Lung (tissue), 12 donors: ENCODE data around the gene NSD1. TPM values are rescaled to one million over a fixed set of nuclear protein-coding genes. Genes with fewer than 3 reads are reported as not detected.

Source experiments
- ATAC-seq: fragments of 200-7000 bp; cut with Tn5 transposase; one replicate; pipeline ENCODE4 v1.9.1; 2020; ENCODE audit warnings: moderate number of reproducible peaks; ENCODE audit not compliant: insufficient read depth, low FRiP score
- DNase-seq, 3 donors: peaks; one replicate each; pipeline ENCODE4 v3.0.0-alpha.2; 2013 to 2017
- H3K27ac ChIP-seq, 2 donors: one replicate each; pipeline ENCODE4 v1.5.1; 2013; ENCODE audit warnings: mild to moderate bottlenecking in 2 of 2, moderate library complexity in 2 of 2, control low read depth in 1 of 2, inconsistent platforms in 1 of 2, low read depth in 1 of 2, low read length in 1 of 2
- H3K27me3 ChIP-seq, 3 donors: one replicate each; pipeline ENCODE4 v1.5.1; 2013; ENCODE audit warnings: low read length in 2 of 3; ENCODE audit not compliant: control insufficient read depth in 3 of 3, insufficient read depth in 3 of 3
- H3K36me3 ChIP-seq, 4 donors: one replicate each; pipeline ENCODE4 v1.5.1; 2013; ENCODE audit warnings: low read length in 4 of 4, mild to moderate bottlenecking in 1 of 4, moderate library complexity in 1 of 4; ENCODE audit not compliant: control insufficient read depth in 4 of 4, insufficient read depth in 4 of 4
- H3K4me1 ChIP-seq, 5 donors: one replicate each; pipeline ENCODE4 v1.5.1; 2013; ENCODE audit warnings: low read length in 5 of 5, mild to moderate bottlenecking in 2 of 5, moderate library complexity in 1 of 5; ENCODE audit not compliant: control insufficient read depth in 5 of 5, insufficient read depth in 5 of 5
- H3K4me3 ChIP-seq: one replicate; pipeline ENCODE4 v1.5.1; 2013; ENCODE audit warnings: mild to moderate bottlenecking, control low read depth, moderate library complexity
- H3K9ac ChIP-seq, 2 donors: one replicate each; pipeline ENCODE4 v1.5.1; 2013; ENCODE audit warnings: low read length in 2 of 2, control low read depth in 1 of 2; ENCODE audit not compliant: insufficient read depth in 1 of 2
- H3K9me3 ChIP-seq, 4 donors: one replicate each; pipeline ENCODE4 v1.5.1; 2013; ENCODE audit warnings: low read length in 3 of 4, mild to moderate bottlenecking in 1 of 4, moderate library complexity in 1 of 4; ENCODE audit not compliant: control insufficient read depth in 4 of 4, insufficient read depth in 3 of 4
- WGBS, 2 donors: extraction: QIAGEN DNeasy Blood & Tissue Kit; methylation state at CpG; one replicate each; pipeline ENCODE4 v1.1.7; 2013; 5-methylcytosine and 5-hydroxymethylcytosine counted together
- polyA plus RNA-seq, 2 donors: library from polyadenylated mRNA; stranded (reverse); fragments of 200-250 nt; gene quantifications; one replicate each; pipeline ENCODE4 v1.2.1, GENCODE V29; 2013
- total RNA-seq, 2 donors: library from RNA; depleted of rRNA in 1 of 2; stranded (reverse); fragments of >200 nt in 1 of 2; gene quantifications; one replicate each; pipeline ENCODE4 v1.2.1, GENCODE V29; 2014 to 2021
- TF ChIP-seq, protein P1 (sequence below): IDR thresholded peaks from 2 replicates; pipeline ENCODE4 v1.5.1; 2012; ENCODE audit warnings: mild to moderate bottlenecking; ENCODE audit errors: control extremely low read depth, extremely low read depth
- donor health status: control.
- donor health status: control.
- donor health status: Bipolar disorder and iron deficiency.
- donor health status: healthy.
- donor health status: DM: yes; HTN: yes; CAD: no.

NSD1 gene
- total and polyA plus RNA-seq, 4 donors, result 8.0 to 81.7 (median 43.2) TPM

- H3K4me1 ChIP-seq, result peaks cover 0 to 10% (median 3%) of the 10 kb centered on the region in 5 donors
- peaks cover 0 to 13% (median 3%) of the 10 kb centered on the region in 4 donors for H3K36me3 ChIP-seq
- no peaks in the 10 kb centered on the region for H3K9me3 ChIP-seq
- DNase-seq, result no peak
- H3K9ac ChIP-seq, result no peak overlapping the region
- no peak for ATAC-seq
- 79 to 91% methylated on average over 3 of the region's 3 CpGs for WGBS, 2 donors
- TF ChIP-seq, protein P1, sequence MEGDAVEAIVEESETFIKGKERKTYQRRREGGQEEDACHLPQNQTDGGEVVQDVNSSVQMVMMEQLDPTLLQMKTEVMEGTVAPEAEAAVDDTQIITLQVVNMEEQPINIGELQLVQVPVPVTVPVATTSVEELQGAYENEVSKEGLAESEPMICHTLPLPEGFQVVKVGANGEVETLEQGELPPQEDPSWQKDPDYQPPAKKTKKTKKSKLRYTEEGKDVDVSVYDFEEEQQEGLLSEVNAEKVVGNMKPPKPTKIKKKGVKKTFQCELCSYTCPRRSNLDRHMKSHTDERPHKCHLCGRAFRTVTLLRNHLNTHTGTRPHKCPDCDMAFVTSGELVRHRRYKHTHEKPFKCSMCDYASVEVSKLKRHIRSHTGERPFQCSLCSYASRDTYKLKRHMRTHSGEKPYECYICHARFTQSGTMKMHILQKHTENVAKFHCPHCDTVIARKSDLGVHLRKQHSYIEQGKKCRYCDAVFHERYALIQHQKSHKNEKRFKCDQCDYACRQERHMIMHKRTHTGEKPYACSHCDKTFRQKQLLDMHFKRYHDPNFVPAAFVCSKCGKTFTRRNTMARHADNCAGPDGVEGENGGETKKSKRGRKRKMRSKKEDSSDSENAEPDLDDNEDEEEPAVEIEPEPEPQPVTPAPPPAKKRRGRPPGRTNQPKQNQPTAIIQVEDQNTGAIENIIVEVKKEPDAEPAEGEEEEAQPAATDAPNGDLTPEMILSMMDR, result no peak
- no peak overlapping the region for H3K27ac ChIP-seq
- H3K27me3 ChIP-seq, result no peaks in the 10 kb centered on the region
- H3K4me3 ChIP-seq, result no peak overlapping the region
These were observed 49.6 kb downstream of the NSD1 start for GRCh38 chr5:177183142-177183541.

DNA sequence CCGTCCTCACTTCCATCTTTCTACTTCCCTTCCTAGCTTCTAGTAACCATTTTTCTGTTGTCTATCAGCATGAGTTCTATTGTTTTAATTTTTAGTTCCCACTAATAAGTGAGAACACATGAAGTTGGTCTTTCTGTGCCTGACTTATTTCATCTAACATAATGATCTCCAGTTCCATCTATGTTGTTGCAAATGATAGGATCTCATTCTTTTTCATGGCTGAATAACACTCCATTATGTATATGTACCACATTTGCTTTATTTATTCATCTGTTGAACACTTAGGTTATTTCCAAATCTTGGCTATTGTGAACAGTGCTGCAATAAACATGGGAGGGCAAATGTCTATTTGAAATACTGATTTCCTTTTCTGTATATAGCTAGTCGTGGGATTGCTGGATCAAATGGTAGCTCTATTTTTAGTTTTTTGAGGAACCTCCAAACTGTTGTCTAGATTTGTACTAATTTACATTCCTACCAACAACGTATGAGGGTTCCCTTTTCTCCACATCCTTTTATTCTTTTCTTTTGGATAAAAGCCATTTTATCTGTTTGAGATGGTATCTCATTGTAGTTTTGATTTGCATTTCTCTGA lies 50.3 kb downstream of the NSD1 start:
- Histone ChIP-seq H3K9me3 (no peaks in the 10 kb centered on the region), H3K36me3 (peaks cover 0 to 13% (median 3%) of the 10 kb centered on the region in 4 donors), H3K4me3 (no peak overlapping the region), H3K4me1 (peaks cover 0 to 8% (median 3%) of the 10 kb centered on the region in 5 donors), H3K27me3 (no peaks in the 10 kb centered on the region), H3K9ac (no peak overlapping the region), H3K27ac (no peak overlapping the region)
- TF ChIP-seq, protein P1, result no peak
- DNase-seq, result no peak
- ATAC-seq, result no peak
- 36 to 52% methylated on average over 3 of the region's 3 CpGs for WGBS, 2 donors

GRCh38 chr5:177185993-177186392 lies 52.4 kb downstream of the NSD1 start:
- H3K36me3 ChIP-seq, result peaks cover 0 to 13% (median 3%) of the 10 kb centered on the region in 4 donors
- no peak overlapping the region for H3K4me3 ChIP-seq
- H3K27ac ChIP-seq, result no peak overlapping the region
- no peaks in the 10 kb centered on the region for H3K9me3 ChIP-seq
- peaks cover 0 to 5% (median 2%) of the 10 kb centered on the region in 5 donors for H3K4me1 ChIP-seq
- ATAC-seq (no peak), DNase-seq (no peak)
- TF ChIP-seq, protein P1, result no peak
- no peaks in the 10 kb centered on the region for H3K27me3 ChIP-seq
- no peak overlapping the region for H3K9ac ChIP-seq
- 91 to 98% methylated on average over 2 of the region's 2 CpGs for WGBS, 2 donors

- Histone ChIP-seq H3K36me3 (peaks cover 0 to 13% (median 2%) of the 10 kb centered on the region in 4 donors), H3K9ac (no peak overlapping the region), H3K4me1 (peaks cover 0 to 5% (median 2%) of the 10 kb centered on the region in 5 donors), H3K9me3 (no peaks in the 10 kb centered on the region), H3K27ac (no peak overlapping the region), H3K27me3 (no peaks in the 10 kb centered on the region), H3K4me3 (no peak overlapping the region)
- 94 to 97% methylated on average over 6 of the region's 6 CpGs for WGBS, 2 donors
- ATAC-seq, result no peak
- DNase-seq, result no peak
- TF ChIP-seq, protein P1, result no peak
These were observed 53.1 kb downstream of the NSD1 start for GRCh38 chr5:177186645-177187044.
